PC-3 (cell line): ENCODE results near the gene JCHAIN. TPM values are rescaled to one million over a fixed set of nuclear protein-coding genes. Genes with fewer than 3 reads are reported as not detected.
"Not testable (repeated sequence)": the region's sequence is repeated elsewhere in the genome, so short reads cannot be mapped to it uniquely, and the experiment has no call there.

Source experiments
- ATAC-seq: fragments of 200-7000 bp; cut with Tn5 transposase; 2 replicates; pipeline ENCODE4 v1.9.1; 2020; ENCODE audit warnings: mild to moderate bottlenecking, moderate library complexity
- BruUV-seq: library from RNA; stranded (reverse); fragments of 400-500 nt; replicated peaks from 2 replicates; lab custom pipeline; 2021; lab: Mats Ljungman, UMichigan
- CTCF ChIA-PET: fragments of 300-600 bp; sonication (Branson Sonifier 250); formaldehyde crosslinking; loops from one replicate; lab custom pipeline; 2022; ENCODE audit warnings: antibody characterized with exemption; lab: Charles Lee
- POLR2A ChIA-PET: fragments of 300-600 bp; sonication (Branson Sonifier 250); formaldehyde crosslinking; loops from one replicate; lab custom pipeline; 2022; ENCODE audit warnings: antibody characterized with exemption; ENCODE audit not compliant: unreplicated experiment; lab: Charles Lee
- DNase-seq: peaks from one replicate; pipeline ENCODE4 v3.0.0-alpha.2; 2015
- H2AFZ ChIP-seq: fragments of 300-600 bp; sonication (generic); 2 replicates; pipeline ENCODE4 v1.6.0; 2016; ENCODE audit warnings: antibody characterized with exemption, low read length
- H3F3A ChIP-seq: fragments of 300-600 bp; sonication (generic); one replicate; pipeline ENCODE4 v1.6.0; 2017; ENCODE audit warnings: antibody characterized with exemption, low read length, control low read depth, mild to moderate bottlenecking; ENCODE audit not compliant: unreplicated experiment
- H3K27ac ChIP-seq: fragments of 300-600 bp; sonication (generic); 2 replicates; pipeline ENCODE4 v1.5.1; 2016; ENCODE audit warnings: mild to moderate bottlenecking, low read length
- H3K27me3 ChIP-seq: fragments of 300-600 bp; sonication (generic); 2 replicates; pipeline ENCODE4 v1.6.1; 2016; ENCODE audit warnings: low read length, mixed read lengths
- H3K36me3 ChIP-seq: fragments of 300-600 bp; sonication (generic); 2 replicates; pipeline ENCODE4 v1.6.1; 2016; ENCODE audit warnings: low read depth, mixed run types, low read length, mixed read lengths
- H3K4me1 ChIP-seq: fragments of 300-600 bp; sonication (generic); 2 replicates; pipeline ENCODE4 v1.5.1; 2016; ENCODE audit warnings: low read length; ENCODE audit not compliant: insufficient read depth
- H3K4me2 ChIP-seq: fragments of 300-600 bp; sonication (generic); 2 replicates; pipeline ENCODE4 v1.6.0; 2016; ENCODE audit warnings: low read length
- H3K4me3 ChIP-seq: fragments of 300-600 bp; sonication (generic); 2 replicates; pipeline ENCODE4 v1.5.1; 2016; ENCODE audit warnings: mild to moderate bottlenecking, low read length, mixed read lengths
- H3K79me2 ChIP-seq: fragments of 300-600 bp; sonication (generic); 2 replicates; pipeline ENCODE4 v1.6.1; 2017; ENCODE audit warnings: low read length, mixed read lengths
- H3K9ac ChIP-seq: fragments of 300-600 bp; sonication (generic); 2 replicates; pipeline ENCODE4 v1.6.0; 2016; ENCODE audit warnings: mild to moderate bottlenecking, low read length
- H3K9me2 ChIP-seq: fragments of 300-600 bp; sonication (generic); replicated peaks from 2 replicates; pipeline ENCODE4 v1.6.1; 2016; ENCODE audit warnings: mixed run types, low read length, mixed read lengths
- H3K9me3 ChIP-seq: fragments of 300-600 bp; sonication (generic); 2 replicates; pipeline ENCODE4 v1.6.1; 2016; ENCODE audit warnings: low read length, mixed read lengths
- H4K20me1 ChIP-seq: fragments of 300-600 bp; sonication (generic); 2 replicates; pipeline ENCODE4 v1.6.1; 2016; ENCODE audit warnings: low read length, mixed read lengths
- EZH2 ChIP-seq: fragments of 300-600 bp; sonication (generic); IDR thresholded peaks from one replicate; pipeline ENCODE4 v1.6.1; 2017; ENCODE audit warnings: antibody characterized with exemption, mild to moderate bottlenecking, low read length; ENCODE audit not compliant: unreplicated experiment
- EZH2phosphoT487 ChIP-seq: fragments of 300-600 bp; sonication (generic); IDR thresholded peaks from 2 replicates; pipeline ENCODE4 v1.6.1; 2018; ENCODE audit warnings: mild to moderate bottlenecking, antibody characterized with exemption, low read length, borderline replicate concordance
- intact Hi-C: fragments of 100-400 bp; cut with micrococcal nuclease; formaldehyde crosslinking; loops from 2 replicates; pipeline ENCODE4 v1.9.0; 2023
- total RNA-seq: library from RNA; depleted of rRNA; stranded (reverse); fragments of >200 nt; gene quantifications from 2 replicates; pipeline ENCODE4 v1.2.3, GENCODE V29; 2014
- TF ChIP-seq, protein P1 (sequence below): fragments of 300-600 bp; sonication (generic); conservative IDR thresholded peaks from 2 replicates; pipeline ENCODE4 v1.5.1; 2017; ENCODE audit warnings: antibody characterized with exemption, low read depth, mild to moderate bottlenecking, low read length

Gene JCHAIN
- total RNA-seq, 1 experiment from 2014 or later: not detected

DNA sequence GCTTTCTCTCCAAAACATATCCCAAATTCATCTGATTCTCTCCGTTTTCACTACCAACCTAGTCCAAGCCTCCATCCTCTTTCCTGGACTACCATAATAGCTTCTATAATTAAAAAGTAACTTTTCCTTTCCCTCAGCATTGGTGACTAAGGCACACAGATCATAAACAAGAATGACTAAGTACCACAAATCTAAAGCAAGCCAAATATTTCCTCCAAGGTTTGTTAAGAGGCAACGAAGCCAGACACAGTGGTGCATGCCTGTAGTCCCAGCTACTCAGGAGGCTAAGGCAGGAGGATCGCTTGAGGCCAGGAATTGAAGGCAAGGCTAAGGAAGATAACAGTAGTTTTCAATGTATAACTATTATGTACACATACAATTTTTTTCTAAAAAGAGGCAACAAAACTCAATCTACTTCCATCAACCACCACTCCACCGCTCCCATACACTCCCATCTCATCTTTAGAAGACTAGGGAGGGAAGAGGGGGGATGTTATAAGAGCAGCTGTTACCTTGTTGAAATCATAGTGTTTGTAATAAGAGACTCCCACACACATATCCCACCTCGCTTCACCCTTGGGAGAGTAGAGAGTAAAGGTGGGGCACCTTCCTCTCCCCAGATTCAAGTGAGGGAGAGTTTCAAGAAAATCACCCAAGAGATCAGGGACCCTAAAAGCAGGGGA lies 4.2 kb upstream of the JCHAIN start:
- Histone ChIP-seq H3K36me3 (no peaks in the 10 kb centered on the region), H3K27ac (no peak overlapping the region), H3K9me3 (no peaks in the 10 kb centered on the region), H3F3A (no peaks in the 10 kb centered on the region), H3K4me1 (peaks cover 19% of the 10 kb centered on the region), H4K20me1 (no peaks in the 10 kb centered on the region), H3K79me2 (no peaks in the 10 kb centered on the region), H3K9ac (no peak overlapping the region), H3K4me2 (no peak overlapping the region), H3K27me3 (no peaks in the 10 kb centered on the region), H3K9me2 (no peaks in the 10 kb centered on the region), H2AFZ (no peak overlapping the region), H3K4me3 (no peak overlapping the region)
- no TSS peak for BruUV-seq
- TF ChIP-seq, protein P1, sequence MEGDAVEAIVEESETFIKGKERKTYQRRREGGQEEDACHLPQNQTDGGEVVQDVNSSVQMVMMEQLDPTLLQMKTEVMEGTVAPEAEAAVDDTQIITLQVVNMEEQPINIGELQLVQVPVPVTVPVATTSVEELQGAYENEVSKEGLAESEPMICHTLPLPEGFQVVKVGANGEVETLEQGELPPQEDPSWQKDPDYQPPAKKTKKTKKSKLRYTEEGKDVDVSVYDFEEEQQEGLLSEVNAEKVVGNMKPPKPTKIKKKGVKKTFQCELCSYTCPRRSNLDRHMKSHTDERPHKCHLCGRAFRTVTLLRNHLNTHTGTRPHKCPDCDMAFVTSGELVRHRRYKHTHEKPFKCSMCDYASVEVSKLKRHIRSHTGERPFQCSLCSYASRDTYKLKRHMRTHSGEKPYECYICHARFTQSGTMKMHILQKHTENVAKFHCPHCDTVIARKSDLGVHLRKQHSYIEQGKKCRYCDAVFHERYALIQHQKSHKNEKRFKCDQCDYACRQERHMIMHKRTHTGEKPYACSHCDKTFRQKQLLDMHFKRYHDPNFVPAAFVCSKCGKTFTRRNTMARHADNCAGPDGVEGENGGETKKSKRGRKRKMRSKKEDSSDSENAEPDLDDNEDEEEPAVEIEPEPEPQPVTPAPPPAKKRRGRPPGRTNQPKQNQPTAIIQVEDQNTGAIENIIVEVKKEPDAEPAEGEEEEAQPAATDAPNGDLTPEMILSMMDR: no peak
- TF ChIP-seq EZH2: no peak
- TF ChIP-seq EZH2phosphoT487: no peak
- CTCF ChIA-PET: no interaction called here
- POLR2A ChIA-PET: interaction anchor here (0.6 kb wide), 1 partner anchor 292 kb away, joined by 3 read pairs; no protein-coding TSS in a partner anchor
- intact Hi-C loops: no loop called here
- DNase-seq (peak; percentile 79), ATAC-seq (peak; percentile 93)

DNA sequence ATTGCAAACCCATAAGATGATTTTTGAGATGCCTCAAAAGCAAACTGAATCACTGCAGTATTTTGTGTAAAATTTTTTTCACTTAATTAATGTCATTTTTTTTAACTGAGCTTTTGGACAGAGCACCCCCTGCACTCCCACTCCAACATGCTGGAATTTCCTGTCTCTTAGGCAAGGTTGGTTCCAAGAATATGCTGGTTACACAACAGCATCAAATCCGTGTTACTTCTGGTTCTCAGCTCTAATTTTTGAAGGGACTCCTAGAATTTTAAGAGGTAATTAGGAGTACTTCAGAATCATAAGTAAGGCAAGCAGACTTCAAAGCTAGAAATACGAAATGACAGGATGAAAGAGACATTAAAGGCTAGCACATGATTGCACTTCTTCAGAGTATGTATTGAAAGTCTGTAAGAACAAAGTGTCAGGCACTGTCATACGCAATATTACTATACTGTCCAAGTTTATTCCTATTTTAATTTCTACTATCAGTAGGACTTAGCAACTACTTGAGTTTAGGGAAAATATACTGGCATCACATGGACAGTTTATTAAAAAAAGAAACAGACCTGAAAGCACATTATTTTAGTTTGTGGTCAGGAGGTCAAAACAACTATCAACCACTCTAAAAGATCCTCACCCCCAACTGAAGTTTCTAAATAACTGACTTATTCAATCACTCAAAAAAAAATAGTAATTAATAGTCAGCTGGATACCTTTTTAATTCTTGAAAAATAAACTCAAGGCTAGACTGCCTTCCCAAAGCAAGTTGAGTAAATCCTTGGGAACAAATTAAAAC lies 1.6 kb upstream of the JCHAIN start:
- Histone ChIP-seq H3K27me3 (no peaks in the 10 kb centered on the region), H3K9ac (no peak overlapping the region), H2AFZ (no peak overlapping the region), H3K4me1 (peaks cover 19% of the 10 kb centered on the region), H3K4me3 (no peak overlapping the region), H3F3A (no peaks in the 10 kb centered on the region), H3K36me3 (no peaks in the 10 kb centered on the region), H3K9me3 (no peaks in the 10 kb centered on the region), H3K79me2 (no peaks in the 10 kb centered on the region), H3K9me2 (no peaks in the 10 kb centered on the region), H3K4me2 (no peak overlapping the region), H3K27ac (no peak overlapping the region), H4K20me1 (no peaks in the 10 kb centered on the region)
- DNase-seq (no peak), ATAC-seq (no peak)
- intact Hi-C loops: no loop called here
- TF ChIP-seq EZH2 (no peak), EZH2phosphoT487 (no peak)
- TF ChIP-seq, protein P1: no peak
- POLR2A ChIA-PET: no interaction called here
- CTCF ChIA-PET: interaction anchor here (0.6 kb wide), 1 partner anchor 1045 kb away, joined by 3 read pairs; no protein-coding TSS in a partner anchor
- no TSS peak for BruUV-seq

DNA sequence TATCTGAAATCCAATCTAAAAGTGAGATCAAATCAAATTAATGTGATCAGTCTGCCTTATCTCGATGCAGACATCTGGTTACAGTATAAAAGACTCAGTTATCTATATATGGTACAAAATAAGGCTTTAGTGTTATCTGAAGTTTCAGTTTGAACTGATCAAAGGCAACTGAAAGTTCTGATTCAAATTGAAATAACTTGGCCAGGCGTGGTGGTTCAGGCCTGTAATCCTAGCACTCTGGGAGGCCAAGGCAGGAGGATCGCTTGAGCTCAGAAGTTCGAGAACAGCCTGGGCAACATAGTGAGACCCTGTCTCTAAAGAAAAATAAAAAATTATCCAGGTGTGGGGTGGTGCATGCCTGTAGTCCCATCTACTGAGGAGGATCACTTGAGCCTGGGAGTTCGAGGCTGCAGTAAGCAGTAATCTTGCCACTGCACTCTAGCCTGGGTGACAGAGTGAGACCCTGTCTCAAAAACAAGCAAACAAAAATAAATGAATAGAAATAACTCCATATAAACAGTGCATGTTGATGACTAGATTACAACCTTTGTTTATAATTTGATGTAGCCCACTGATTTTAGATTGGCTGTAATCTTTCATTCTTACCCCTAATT lies 4.9 kb downstream of the JCHAIN start:
- H3K4me2 ChIP-seq, DNase-seq, POLR2A ChIA-PET, H3K9ac ChIP-seq, H3K4me3 ChIP-seq, H3K36me3 ChIP-seq, CTCF ChIA-PET, H3K9me2 ChIP-seq, intact Hi-C loops, ATAC-seq, H3K79me2 ChIP-seq, H3K27me3 ChIP-seq, H3K27ac ChIP-seq, H3K4me1 ChIP-seq, BruUV-seq, H3K9me3 ChIP-seq, H4K20me1 ChIP-seq, H3F3A ChIP-seq: not testable (repeated sequence)
- H2AFZ ChIP-seq: 0 out of 2 replicates have a peak overlapping the region, but pooled peaks have one; percentile 31
